Caco-2 (cell line): ENCODE data around the gene TOX3. TPM values are rescaled to one million over a fixed set of nuclear protein-coding genes. Genes with fewer than 3 reads are reported as not detected.

Source experiments
- BruUV-seq: library from RNA; stranded (reverse); fragments of 400-500 nt; replicated peaks from 2 replicates; lab custom pipeline; 2021; lab: Mats Ljungman, UMichigan
- CTCF ChIA-PET: fragments of 300-600 bp; sonication (Branson Sonifier 250); formaldehyde crosslinking; loops from one replicate; lab custom pipeline; 2022; ENCODE audit warnings: antibody characterized with exemption; lab: Charles Lee
- POLR2A ChIA-PET: fragments of 300-600 bp; sonication (Branson Sonifier 250); formaldehyde crosslinking; loops from one replicate; lab custom pipeline; 2022; ENCODE audit warnings: antibody characterized with exemption; lab: Charles Lee
- DNase-seq, 2 experiments: peaks; one replicate each; pipeline versions ENCODE4 v3.0.0 to v3.0.0-alpha.2; 2020 to 2022
- H3K27me3 ChIP-seq: replicated peaks from 2 replicates; pipeline ENCODE4 v1.6.0; 2011; ENCODE audit warnings: low read length; ENCODE audit not compliant: control insufficient read depth, insufficient read depth
- H3K36me3 ChIP-seq: 2 replicates; pipeline ENCODE4 v1.5.1; 2011; ENCODE audit warnings: low read length; ENCODE audit not compliant: control insufficient read depth, insufficient read depth
- H3K4me1 ChIP-seq: fragments of 250-450 bp; sonication (Bioruptor Pico); 2 replicates; pipeline ENCODE4 v1.5.1; 2020; ENCODE audit warnings: mild to moderate bottlenecking
- H3K4me3 ChIP-seq: 2 replicates; pipeline ENCODE4 v1.5.1; 2011; ENCODE audit warnings: low read depth, mild to moderate bottlenecking, control low read depth, low read length
- H3K9me3 ChIP-seq: fragments of 250-450 bp; sonication (Bioruptor Pico); 2 replicates; pipeline ENCODE4 v1.5.1; 2020; ENCODE audit warnings: mild to moderate bottlenecking, moderate library complexity
- H3K27ac Mint-ChIP-seq: one replicate; pipeline ENCODE4 v1.8.0; 2022; ENCODE audit warnings: mixed read lengths; ENCODE audit not compliant: unreplicated experiment
- H3K27me3 Mint-ChIP-seq: one replicate; pipeline ENCODE4 v1.8.0; 2022; ENCODE audit warnings: mixed read lengths; ENCODE audit not compliant: insufficient read depth, unreplicated experiment
- H3K36me3 Mint-ChIP-seq: one replicate; pipeline ENCODE4 v1.8.0; 2022; ENCODE audit warnings: mild to moderate bottlenecking, mixed read lengths; ENCODE audit not compliant: insufficient read depth, unreplicated experiment
- H3K4me1 Mint-ChIP-seq: one replicate; pipeline ENCODE4 v1.8.0; 2022; ENCODE audit warnings: low read depth, mixed read lengths; ENCODE audit not compliant: unreplicated experiment
- H3K4me3 Mint-ChIP-seq: one replicate; pipeline ENCODE4 v1.8.0; 2022; ENCODE audit warnings: mild to moderate bottlenecking, moderate library complexity, mixed read lengths; ENCODE audit not compliant: unreplicated experiment
- H3K9me3 Mint-ChIP-seq: one replicate; pipeline ENCODE4 v1.8.0; 2022; ENCODE audit warnings: mixed read lengths; ENCODE audit not compliant: unreplicated experiment
- intact Hi-C: fragments of 100-400 bp; cut with micrococcal nuclease; formaldehyde crosslinking; loops from one replicate; pipeline ENCODE4 v1.10.0; 2022; ENCODE audit not compliant: unreplicated experiment
- total RNA-seq: library from RNA; stranded (reverse); gene quantifications from 2 replicates; pipeline ENCODE4 v1.2.3, GENCODE V29; 2022
- TF ChIP-seq, protein P1 (sequence below), 2 experiments: fragments of 200-600 bp in 1 of 2; IDR thresholded peaks; 1 replicate in 1 of 2; 2 replicates in 1 of 2; pipeline versions ENCODE4 v1.5.1 to v1.8.0; 2011 to 2022; ENCODE audit warnings: antibody characterized with exemption in 1 of 2, control low read depth in 1 of 2, inconsistent platforms in 1 of 2, low read depth in 1 of 2, low read length in 1 of 2, mild to moderate bottlenecking in 1 of 2, moderate library complexity in 1 of 2; ENCODE audit not compliant: insufficient read depth in 1 of 2, severe bottlenecking in 1 of 2, unreplicated experiment in 1 of 2

TOX3 gene
- total RNA-seq, 1 experiment from 2014 or later: 3.6 TPM

DNA sequence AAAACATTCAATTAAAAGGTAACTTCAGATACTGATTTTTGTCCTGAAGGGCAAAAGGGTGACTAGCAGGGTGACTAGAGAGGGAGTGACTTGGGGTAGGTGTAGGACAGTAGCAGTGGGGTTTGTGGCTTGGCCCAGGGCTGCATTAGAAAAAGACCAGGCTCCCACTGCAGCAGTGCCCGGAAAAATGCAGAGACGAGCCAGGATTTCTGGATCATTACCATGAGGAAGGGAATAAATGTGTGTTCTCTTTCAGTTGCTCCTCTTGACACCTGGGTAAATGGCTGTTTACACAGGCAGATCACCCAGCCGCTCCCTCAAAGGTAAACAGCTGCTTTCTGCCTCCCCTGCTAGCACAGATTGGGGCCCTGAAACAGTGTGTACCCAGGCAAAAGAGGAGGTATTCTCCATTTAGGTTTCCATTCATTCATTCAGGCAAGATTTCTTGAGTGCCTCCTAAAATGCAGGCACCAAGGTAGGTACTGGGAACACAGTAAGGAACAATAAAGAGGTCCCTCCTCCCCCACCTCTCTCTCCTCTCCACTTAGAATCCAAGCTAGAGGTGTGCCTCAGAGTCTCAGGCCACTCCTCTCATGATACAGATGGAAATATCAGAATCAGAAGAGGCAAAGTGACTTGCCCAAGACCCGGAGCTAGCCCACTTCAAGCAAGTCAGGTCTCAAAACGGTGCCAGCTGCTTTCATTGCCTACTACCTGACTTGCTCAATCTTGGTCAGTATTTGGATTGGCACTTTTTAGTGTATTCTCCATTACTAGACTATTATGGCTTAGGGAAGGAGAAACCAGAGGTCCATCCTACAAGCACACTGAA, 15.2 kb upstream of the TOX3 start:
- peak; percentile 40 to 62 for DNase-seq
- intact Hi-C loops: no loop called here
- ChIA-PET CTCF (interaction anchor here (1.4 kb wide), 1 partner anchor 11 kb away, joined by 3 read pairs; no protein-coding TSS in a partner anchor), POLR2A (no interaction called here)
- Mint-ChIP-seq H3K36me3 (no peaks in the 10 kb centered on the region), H3K27ac (peak overlapping the region; percentile 78), H3K27me3 (no peaks in the 10 kb centered on the region), H3K9me3 (no peaks in the 10 kb centered on the region), H3K4me1 (peaks cover 47% of the 10 kb centered on the region), H3K4me3 (peak overlapping the region; percentile 43)
- peaks cover 61% of the 10 kb centered on the region for H3K4me1 ChIP-seq
- BruUV-seq: no TSS peak
- H3K27me3 ChIP-seq: no peaks in the 10 kb centered on the region
- H3K4me3 ChIP-seq: no peak overlapping the region
- H3K9me3 ChIP-seq: no peaks in the 10 kb centered on the region
- H3K36me3 ChIP-seq: 0 out of 2 replicates have a peak, but pooled peaks cover 1% of the 10 kb centered on the region
- TF ChIP-seq, protein P1, sequence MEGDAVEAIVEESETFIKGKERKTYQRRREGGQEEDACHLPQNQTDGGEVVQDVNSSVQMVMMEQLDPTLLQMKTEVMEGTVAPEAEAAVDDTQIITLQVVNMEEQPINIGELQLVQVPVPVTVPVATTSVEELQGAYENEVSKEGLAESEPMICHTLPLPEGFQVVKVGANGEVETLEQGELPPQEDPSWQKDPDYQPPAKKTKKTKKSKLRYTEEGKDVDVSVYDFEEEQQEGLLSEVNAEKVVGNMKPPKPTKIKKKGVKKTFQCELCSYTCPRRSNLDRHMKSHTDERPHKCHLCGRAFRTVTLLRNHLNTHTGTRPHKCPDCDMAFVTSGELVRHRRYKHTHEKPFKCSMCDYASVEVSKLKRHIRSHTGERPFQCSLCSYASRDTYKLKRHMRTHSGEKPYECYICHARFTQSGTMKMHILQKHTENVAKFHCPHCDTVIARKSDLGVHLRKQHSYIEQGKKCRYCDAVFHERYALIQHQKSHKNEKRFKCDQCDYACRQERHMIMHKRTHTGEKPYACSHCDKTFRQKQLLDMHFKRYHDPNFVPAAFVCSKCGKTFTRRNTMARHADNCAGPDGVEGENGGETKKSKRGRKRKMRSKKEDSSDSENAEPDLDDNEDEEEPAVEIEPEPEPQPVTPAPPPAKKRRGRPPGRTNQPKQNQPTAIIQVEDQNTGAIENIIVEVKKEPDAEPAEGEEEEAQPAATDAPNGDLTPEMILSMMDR (IDR thresholded peaks at IDR 0.05; ENCODE audit: insufficient read depth in 1 of 2, low read depth in 1 of 2, low read length in 1 of 2, severe bottlenecking in 1 of 2, unreplicated experiment in 1 of 2): no peak

DNA sequence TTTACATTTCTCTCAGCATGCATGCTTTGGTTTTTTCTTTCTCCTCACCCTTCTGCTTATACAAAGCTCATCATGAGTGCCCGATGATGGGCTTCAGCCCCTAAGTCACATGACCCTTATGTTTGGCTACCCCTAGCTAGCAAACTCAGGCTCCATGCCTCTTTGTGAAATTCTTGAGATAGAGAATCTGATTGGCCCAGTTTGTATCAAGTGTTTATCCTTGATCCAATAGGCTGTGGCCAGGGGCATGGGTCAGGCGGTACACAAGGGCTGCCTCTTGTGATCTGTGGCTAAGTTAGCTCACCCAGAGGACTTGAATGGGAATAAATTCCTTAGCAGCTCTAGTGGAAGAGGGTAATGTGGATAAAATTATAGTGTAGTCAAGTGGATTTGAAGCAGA, 11.5 kb upstream of the TOX3 start:
- H3K27me3 ChIP-seq: no peaks in the 10 kb centered on the region
- TF ChIP-seq, protein P1 (IDR thresholded peaks at IDR 0.05; ENCODE audit: insufficient read depth in 1 of 2, low read depth in 1 of 2, low read length in 1 of 2, severe bottlenecking in 1 of 2, unreplicated experiment in 1 of 2): no peak
- H3K9me3 ChIP-seq: no peaks in the 10 kb centered on the region
- Mint-ChIP-seq H3K4me3 (no peak overlapping the region), H3K4me1 (peaks cover 41% of the 10 kb centered on the region), H3K27me3 (no peaks in the 10 kb centered on the region), H3K36me3 (no peaks in the 10 kb centered on the region), H3K9me3 (no peaks in the 10 kb centered on the region), H3K27ac (no peak overlapping the region)
- ChIA-PET POLR2A (no interaction called here), CTCF (no interaction called here)
- intact Hi-C loops: no loop called here
- no TSS peak for BruUV-seq
- H3K36me3 ChIP-seq: 0 out of 2 replicates have a peak, but pooled peaks cover 1% of the 10 kb centered on the region
- no peak for DNase-seq
- no peak overlapping the region for H3K4me3 ChIP-seq
- H3K4me1 ChIP-seq: peaks cover 50% of the 10 kb centered on the region

DNA sequence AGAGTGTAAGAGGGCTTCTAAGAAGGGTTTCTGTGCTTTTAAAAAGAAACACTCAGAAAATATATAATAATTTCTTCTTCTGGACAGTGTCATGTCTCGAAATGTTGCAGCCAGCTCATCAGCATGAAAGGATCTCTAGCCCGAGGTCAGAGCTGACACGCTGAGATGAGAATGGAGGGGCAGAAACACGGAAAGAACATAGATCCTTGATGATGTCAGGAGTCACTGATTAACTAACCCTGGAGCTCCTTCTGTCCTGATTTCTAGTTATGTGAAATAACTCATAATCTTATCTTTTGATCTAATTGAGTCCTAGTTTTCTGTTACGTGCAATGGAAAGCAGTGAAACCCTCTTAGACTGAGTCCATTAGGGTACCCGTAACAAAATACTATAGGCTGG, 10.3 kb upstream of the TOX3 start:
- H3K27me3 Mint-ChIP-seq: no peaks in the 10 kb centered on the region
- no peaks in the 10 kb centered on the region for H3K9me3 ChIP-seq
- ChIA-PET POLR2A (interaction anchor here (1.0 kb wide), 1 partner anchor 16 kb away, joined by 3 read pairs; no protein-coding TSS in a partner anchor), CTCF (no interaction called here)
- H3K4me1 Mint-ChIP-seq: peaks cover 33% of the 10 kb centered on the region
- H3K4me3 ChIP-seq: no peak overlapping the region
- H3K4me3 Mint-ChIP-seq: peak overlapping the region; percentile 41
- DNase-seq: peak in 1 of 2 experiments; percentile 48
- H3K4me1 ChIP-seq: peaks cover 38% of the 10 kb centered on the region
- no peaks in the 10 kb centered on the region for H3K9me3 Mint-ChIP-seq
- peak overlapping the region; percentile 23 for H3K27ac Mint-ChIP-seq
- TF ChIP-seq, protein P1 (IDR thresholded peaks at IDR 0.05; ENCODE audit: insufficient read depth in 1 of 2, low read depth in 1 of 2, low read length in 1 of 2, severe bottlenecking in 1 of 2, unreplicated experiment in 1 of 2): no peak
- 0 out of 2 replicates have a peak, but pooled peaks cover 1% of the 10 kb centered on the region for H3K36me3 ChIP-seq
- intact Hi-C loops: loop anchor here (1.0 kb wide), 1 partner anchor 55 kb away; no protein-coding TSS in a partner anchor
- BruUV-seq: no TSS peak
- H3K36me3 Mint-ChIP-seq: no peaks in the 10 kb centered on the region
- no peaks in the 10 kb centered on the region for H3K27me3 ChIP-seq
